TTC549 (cell line): Measurements from ENCODE around the gene STAT4.

Experiments
- FAIRE-seq: peaks from 2 replicates; lab custom pipeline; 2012; peaks lifted over from hg19 to GRCh38; lab: Jason Lieb, UNC

STAT4 gene

DNA sequence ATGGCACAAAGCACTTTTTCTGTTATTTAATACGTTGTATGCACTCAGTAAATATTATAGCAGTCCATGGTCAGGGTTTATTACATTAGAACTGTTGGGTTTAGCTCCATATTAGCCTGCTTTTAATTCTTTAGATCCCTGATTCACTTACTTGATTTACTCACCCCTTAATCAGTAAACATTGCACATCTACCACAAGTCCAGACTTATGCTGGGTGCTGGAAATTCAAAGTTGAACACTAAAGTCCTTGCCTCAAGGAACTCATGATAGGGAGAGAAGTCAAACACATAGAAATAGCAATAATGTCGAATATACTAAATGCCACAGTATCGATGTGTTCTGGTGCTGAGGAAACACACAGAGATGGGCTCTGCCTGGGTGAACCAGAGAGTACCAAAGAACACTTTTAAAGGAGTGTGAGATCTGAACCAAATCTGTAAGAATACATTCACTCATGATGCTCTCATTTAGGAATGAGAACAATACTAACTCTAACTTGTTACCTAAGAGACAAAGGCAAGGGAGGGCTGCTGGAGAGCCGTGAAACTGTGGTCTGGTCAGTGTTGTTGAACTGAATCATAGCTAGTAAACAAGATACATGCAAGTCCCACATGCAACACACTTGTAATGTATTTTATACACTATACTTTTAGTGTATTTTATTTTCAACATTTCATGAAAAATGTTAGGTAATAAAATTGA lies 4.9 kb downstream of the STAT4 start:
- FAIRE-seq = no peak

DNA sequence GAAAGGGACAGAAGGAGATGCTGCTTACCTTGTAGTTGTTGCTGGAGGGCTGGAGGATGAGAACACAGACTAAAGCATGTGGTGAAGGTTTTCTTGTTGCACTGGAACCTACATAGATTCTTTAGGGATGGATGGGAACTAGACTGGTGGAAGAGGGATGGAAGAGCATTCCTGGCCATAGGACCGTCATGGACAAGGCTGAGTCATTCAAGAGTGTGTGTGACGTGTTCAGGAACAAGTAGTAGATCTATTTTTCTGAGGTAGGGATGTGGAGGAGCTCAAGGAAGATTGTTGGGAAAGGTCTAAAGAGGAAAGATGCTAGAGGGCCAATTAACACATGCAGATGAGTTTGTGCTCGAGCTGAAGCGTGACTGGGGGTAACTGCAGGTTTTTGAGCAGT lies 6.6 kb downstream of the STAT4 start:
- no peak for FAIRE-seq

DNA sequence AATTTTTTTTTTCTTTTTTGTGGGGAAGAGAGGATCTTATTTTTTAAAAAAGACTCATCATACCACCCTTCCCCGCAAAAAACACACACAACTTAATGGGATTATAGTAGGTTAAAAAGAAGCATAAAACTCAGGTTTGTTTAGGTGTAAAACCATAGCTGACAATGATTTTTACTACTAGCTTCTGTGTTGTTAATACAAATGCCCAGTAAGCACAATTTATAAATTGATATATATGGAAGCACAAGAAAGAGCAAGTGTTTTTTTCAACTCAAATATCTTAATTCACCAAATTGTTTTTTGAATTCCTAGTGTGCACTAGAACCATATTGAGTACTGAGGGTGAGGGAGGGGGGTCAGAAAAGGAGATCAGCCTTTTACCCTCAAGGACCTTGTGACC lies 7.0 kb downstream of the STAT4 start:
- FAIRE-seq = no peak

DNA sequence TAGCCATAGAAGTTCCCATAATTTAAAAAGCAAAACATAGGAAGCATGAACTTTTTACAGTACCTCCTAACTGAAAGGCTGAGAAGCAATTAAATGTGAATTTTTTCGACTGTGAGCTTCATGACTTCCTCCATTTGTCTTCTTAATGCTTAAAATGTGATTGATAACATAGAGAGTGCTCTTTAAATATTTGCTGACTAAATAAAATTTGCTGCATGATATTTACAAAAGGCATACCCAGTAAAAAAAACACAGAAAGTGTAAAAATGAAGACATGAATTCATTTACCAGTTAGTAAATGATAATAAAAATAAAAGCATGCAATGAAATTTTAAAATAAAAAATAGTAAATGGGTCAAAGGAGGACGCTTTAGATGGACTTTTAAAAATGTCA lies 21.9 kb downstream of the STAT4 start:
- no peak for FAIRE-seq

DNA sequence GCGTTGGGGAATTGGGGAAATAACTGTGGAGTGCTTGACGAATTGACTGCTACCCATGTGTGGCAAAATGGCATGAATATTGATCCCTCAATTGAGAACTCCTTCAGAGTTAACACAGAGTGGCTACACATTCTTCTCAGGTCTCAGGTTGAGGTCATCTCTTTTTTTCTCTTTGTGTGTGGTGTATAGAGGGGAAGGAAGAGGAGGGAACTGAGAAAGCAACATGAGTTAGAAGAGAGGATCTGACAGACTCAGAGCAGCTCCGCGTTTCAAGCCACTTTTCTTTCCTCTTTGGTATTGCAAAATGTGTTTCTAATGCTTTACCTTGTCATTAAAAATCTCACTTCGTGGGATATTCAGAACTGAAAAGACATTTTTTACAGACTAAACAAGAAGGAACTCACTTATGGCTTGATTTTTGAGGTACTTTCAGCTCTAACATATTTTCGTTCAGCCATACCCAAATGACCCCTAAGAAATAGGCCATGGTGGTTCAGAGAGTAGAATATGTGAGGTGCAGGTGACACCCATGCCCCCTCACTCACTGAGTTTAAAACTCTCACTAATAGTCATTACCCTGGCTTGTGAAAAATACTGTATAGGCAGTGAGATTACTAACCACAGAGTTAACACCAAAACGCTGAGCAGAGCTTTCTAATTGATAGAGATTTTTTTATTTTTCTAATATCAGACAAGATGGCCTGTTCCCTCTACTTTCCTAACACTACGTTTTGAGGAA lies 22.5 kb downstream of the STAT4 start:
- FAIRE-seq = no peak

DNA sequence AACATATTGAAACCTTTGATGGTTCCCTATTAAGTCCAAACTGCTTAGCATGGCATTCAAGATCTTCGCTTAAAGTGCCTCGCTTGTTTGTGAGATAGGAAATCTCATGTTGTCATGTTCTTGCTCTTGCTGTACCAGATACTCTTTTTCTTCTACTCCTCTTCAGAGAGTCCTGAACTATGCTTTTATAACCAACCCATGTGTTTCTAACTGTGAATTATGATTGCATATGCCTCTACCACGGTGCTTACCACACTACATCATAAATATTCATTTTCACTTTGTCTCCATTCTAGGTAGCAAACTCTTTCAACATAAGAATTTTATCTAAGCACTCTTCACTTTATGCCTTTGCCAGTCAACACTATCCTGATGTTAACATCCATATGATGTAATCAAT lies 23.6 kb downstream of the STAT4 start:
- FAIRE-seq = no peak

DNA sequence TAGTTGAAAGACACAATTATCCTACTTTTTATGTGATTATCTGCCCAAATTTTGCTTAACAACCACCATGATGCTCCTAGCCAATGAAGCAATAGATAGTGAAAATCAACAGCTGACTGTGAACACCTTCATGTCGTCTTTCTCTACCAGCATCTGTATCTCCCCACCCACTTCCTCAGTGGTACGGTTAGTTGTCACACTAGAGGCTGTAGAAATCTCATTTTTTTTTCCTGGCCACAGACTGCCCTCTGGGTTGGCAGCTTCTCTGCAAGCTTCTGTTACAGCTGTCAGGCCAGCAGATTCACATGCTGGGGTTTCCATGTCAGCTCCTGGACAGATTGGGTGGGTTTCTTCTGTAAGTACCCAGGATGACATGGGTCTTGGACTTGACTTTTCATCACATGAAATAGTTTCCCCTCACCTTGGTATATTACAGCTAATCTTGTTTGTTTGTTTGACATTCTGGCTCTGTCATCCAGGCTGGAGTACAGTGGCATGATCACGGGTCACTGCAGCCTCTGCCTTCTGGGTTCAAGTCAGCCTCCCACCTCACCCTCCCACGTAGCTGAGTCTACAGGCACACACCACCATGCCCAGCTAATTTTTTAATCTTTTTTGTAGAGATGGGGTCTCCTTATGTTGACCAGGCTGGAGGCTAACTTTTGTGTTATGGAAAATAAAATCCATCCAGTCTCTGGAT lies 24.3 kb downstream of the STAT4 start:
- FAIRE-seq = no peak

DNA sequence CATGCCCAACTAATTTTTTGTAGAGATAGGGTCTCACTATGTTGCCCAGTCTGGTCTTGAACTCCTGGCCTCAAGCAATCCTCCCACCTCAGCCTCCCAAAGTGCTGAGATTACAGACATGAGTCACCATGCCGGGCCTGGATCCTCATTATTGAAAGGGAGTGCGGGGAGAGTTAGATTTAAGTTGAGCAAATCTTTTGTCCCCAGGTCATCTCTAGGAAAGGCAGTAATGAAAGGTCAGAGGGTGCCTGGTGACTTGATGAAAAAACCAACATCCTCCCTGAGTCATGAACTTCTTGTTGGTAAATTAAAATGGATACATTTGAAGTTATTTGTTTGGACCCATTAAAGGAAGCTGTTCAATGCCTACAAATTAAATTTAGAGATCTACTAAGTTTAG lies 25.1 kb downstream of the STAT4 start:
- FAIRE-seq = no peak

DNA sequence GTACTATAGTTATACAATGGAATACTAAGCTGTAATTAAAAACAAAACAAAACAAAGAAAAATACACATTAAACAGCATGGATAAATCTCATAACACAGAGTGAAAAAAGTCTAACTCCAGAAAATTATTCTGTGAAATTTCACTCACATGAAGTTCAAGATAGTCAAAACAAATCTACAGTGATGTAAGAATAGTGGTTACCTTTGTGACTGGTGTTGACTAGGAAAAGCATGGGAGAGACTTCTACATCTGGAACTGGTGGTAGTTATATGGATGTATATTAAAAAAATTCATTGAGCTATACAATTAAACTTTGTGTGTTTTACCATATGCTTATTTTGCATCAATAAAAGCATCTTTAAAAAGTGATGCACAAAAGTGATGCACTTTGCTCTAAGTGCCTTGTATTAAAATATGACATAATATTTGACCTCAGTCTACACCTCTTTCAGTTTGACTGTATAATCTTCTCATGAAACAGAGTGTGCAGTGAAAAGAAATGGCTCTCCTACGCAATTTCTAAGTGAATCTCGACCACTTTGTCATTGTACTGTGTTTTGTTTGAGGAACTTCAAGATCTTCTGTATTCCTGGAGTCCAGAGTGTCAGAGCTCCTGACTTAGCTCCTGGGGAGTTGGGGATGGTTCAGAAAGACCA lies 28.0 kb downstream of the STAT4 start:
- no peak for FAIRE-seq

DNA sequence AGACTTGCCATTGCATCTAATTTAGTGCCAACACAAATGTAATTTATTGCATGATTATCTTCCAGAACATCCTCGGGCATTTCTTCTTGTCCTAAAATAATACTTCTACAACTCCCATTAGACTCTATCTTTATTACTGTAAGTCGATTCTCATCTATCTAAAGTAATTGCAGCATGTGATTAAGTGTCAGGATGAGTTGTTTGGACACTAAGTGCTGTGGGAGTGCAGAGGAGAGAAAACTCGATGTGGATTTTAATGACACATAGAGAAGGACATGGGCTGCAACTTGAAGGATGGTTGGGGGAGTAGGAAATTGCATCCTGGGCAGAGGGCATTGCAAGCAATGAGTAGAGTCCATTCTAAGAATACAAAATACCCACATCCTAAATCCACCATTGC lies 33.5 kb downstream of the STAT4 start:
- no peak for FAIRE-seq

DNA sequence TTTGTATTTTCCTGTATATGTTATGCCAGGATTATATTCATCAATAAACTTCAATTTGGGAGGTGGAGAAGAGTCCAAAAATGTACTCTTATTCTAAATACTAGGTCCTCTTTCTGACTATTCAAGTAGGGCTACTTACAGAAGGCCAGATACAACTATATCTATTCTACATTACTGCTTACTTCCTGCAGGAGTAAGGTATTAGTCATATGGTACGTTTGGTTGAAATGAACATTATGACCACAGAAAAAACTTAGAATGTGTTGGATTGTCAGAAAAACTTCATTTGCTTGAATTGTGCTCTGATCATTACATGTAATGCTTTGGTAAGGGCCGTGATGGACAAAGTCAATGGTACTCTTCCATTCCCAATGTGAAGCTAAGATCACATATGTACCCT lies 35.0 kb downstream of the STAT4 start:
- no peak for FAIRE-seq

DNA sequence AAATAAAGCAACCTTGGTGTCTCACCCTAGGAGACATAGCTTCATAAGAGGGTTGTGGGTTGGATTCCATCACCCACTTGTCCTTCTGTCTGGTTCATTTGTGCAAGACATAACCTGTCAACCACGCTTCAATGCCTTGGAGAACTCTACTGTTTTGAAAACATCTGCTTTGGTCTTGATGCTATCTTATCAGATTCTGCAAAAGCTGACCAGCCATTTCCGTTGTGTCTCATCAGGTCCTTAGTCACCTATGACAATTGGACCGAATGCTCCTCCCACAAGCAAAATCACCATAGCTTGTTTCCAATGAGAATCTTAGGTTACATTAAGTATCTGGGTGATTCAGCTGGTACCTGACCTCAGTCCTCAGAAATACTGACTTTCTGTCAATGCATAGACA lies 35.4 kb downstream of the STAT4 start:
- FAIRE-seq = no peak

DNA sequence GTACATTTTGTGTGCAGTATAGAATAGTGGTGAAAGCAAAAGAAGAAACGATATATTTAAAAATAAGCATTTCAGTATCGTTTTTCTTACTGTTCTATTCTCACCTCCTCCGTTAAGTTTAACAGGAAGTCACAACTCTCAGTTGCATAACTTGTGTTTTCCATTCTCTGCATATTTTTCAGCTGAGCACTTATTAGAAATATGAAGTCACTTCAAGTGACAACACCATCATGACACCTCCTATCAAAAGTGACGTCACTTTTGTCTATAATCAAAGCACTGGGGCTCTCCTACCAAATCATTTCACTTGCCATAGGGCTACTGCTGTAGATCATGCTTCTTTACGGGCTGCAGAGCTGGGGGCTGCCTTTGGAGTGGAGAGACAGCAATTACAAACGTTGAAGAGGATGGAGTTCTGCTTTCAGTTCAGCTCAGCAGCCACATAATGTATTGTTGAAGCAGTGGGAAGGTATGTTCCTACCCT lies 36.3 kb downstream of the STAT4 start:
- FAIRE-seq = no peak

DNA sequence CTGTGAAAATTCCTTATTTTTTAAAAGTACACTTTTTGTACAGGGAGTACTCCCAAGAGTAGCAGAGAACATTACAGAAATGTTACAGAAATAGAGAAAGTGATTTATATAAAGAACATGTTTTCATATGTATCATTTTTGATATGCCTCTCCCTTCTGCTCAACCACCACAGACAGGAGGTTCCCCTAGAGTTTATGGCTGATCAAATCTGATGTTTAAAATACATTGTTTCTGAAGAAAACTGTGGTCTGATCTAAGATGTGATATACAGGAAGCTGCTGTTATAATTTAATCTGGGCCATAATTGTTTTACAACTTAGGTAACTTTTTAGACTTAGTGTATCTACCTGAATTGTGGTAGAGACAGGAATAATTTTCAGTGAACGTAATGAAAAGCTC lies 37.0 kb downstream of the STAT4 start:
- no peak for FAIRE-seq

DNA sequence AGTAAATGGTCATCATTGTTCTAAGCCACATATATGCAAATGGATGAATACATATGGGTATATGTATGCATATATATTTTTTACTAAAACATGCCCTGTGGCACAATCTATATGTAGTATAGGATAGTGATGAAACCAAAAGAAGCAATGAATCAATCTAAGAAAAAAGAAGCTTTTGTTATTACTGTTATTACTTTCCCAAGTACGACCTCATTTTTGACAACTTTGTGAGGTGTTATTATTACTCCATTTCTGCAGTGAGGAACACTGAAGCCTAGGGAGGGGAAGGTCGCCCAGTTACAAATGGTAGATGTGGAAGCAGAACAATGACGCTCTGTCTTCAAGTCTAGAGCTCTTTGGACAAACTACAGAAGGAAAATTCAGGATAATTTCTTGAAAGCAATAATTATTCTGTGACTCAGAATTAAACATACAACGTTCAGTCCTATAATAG lies 38.3 kb downstream of the STAT4 start:
- FAIRE-seq = no peak

DNA sequence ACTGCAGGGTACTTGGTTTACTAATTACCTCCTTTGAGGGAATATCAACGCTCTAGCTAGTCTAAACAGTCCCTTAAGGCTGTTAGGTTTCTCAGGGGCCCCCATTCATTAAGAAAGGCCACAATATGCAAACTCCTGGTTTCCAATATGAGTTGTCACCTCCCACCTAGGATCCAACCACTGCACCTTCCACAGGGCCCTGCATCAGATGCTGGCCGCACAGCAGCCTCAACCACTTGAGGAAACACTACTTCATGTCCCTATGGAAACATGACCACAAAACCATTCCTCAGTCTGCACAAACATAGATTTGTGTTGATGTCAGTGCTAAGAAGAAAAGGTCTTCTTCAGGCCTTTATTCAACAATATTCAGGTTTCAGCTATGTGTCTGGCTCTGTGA lies 40.9 kb downstream of the STAT4 start:
- no peak for FAIRE-seq

DNA sequence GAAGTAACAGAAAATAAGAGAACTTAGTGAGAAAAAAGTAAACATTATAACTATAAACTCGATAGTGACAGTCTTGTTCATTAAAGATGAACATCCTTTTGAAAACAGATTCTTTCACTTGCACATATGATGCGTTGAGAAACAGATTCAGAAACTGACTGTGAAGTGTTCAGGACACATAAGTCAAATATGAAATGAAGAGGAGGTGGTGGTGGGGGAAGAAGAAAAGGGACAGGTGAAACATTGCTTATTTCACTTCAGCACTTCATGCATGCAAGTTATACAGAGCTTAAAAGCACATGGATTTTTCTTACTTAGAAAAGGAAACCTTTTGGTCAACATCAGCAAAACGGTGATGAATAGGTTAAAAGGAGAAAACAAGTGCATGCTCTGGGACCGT lies 42.5 kb downstream of the STAT4 start:
- FAIRE-seq = no peak

DNA sequence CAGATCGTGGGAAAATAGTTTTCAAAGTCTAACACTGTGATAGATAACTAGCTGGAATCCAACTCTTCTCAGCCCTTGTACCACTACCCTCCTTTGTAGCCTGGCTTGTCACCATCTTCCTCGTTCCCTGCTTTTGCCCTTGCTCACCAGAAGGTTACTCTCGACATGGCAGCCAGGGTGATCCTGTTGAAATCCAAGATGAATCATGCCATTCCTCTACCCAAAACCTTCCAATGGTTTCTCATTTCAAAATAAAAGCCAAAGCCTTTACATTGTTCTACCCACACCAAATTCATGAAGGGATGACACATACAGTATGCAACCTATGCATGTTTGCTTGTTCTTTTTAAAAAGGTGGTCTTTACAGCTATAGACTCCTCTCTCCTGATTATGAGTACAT lies 45.7 kb downstream of the STAT4 start:
- FAIRE-seq = no peak

DNA sequence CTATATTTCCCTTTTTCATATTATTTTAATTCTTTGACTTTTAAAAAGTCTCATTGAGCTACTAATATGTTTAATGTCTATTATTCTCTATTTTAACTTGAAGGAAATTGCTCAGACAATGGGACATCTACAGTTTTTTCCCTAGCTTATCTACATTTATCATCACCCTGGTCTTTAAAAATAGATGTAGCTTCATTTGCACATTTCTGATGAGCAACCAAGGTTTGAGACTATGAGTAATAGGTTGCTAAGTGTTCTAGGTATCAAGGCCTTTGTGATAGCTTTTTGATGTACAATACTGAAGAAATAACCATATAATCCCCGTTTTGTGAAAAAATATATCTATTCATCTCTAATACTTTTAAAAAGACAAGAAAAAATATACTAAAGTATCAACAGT lies 47.0 kb downstream of the STAT4 start:
- no peak for FAIRE-seq

DNA sequence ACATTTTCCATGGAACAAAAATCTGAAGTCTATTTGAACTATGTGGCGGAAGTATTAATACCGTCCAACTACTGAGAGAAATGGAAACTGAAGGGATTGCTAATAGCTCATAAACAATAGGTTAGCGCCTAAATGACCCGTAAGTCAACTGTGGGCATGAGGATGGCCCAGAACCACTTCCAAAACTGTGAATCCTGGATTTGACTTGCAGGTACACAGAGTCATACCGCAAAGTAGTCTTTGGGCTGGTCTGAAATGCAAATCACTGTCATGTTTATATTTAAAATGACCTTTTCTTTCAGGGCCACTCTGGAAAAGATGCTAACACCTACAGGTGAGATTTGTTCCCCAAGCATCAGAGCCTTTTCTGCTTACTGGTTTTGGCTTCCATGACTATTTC lies 50.6 kb downstream of the STAT4 start:
- FAIRE-seq = no peak

DNA sequence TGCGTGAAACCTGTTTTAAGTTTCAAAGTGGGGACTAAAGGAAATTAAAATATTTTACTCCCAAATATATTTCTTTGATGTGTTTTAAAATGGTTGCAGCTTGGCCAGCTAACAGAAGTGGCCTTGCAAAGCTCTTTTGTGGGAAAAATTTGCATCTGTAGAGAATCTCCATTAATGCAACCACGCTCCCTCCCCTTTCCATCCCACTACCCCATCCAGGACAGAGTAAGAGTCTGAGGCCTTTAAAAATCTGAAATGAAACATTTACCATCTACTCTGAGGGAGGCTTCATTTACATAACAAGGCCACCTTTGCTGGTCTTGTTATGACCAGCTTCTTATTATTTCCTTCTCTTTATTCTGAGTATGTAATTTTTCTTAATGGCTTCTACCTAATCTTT lies 63.5 kb downstream of the STAT4 start:
- no peak for FAIRE-seq

DNA sequence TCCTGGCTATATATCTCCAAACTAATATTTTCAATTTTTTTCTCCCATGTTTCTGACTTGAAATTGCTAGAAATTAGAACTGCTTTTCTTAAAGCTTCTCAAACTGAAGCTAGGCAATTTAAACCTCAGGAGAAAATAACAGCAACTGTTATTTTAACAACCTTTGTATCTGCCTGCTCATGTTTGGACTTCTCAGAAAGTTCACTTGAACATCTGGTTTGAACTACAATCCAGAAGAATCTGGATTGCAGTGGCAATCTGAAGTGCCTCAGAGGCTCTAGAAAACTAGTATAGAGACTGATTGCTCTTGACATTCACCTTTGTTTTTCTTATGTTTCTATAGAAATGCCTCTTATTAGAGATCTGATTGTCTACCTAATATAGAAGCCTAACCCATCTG lies 64.1 kb downstream of the STAT4 start:
- no peak for FAIRE-seq

DNA sequence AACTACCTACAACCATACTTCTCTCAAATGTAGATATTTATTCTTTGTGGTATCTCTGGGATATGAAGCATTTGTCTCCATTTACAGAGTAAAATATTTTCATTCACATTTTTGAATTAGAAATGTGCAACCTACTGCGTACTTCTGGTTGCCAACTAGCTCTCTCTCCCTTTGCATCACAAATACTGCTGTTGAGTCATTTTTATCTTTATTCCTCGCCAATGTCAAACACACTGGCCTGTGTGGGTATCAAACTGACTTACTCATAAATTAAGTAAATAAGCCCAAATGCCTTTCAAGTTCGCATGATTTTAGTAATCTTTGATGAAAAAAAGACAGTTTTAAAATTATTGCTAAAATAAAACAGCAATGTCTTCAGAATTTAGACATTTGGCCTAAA lies 67.3 kb downstream of the STAT4 start:
- no peak for FAIRE-seq
